C4-2B (cell line): ENCODE results near the gene KRT23.

Experiments
- H3K27ac ChIP-seq: fragments of 450-650 bp; 2 replicates; pipeline ENCODE4 v1.5.1; 2017
- CTCF ChIP-seq: fragments of 450-650 bp; conservative IDR thresholded peaks from 2 replicates; pipeline ENCODE4 v1.5.1; 2017; ENCODE audit warnings: mild to moderate bottlenecking
- ZFX ChIP-seq: fragments of 450-650 bp; IDR thresholded peaks from 2 replicates; pipeline ENCODE4 v1.6.1; 2017

The KRT23 gene

GRCh38 chr17:40949418-40949817 lies 12.0 kb upstream of the KRT23 start:
- H3K27ac ChIP-seq, result no peak overlapping the region
- TF ChIP-seq ZFX (no peak), CTCF (no peak)

- TF ChIP-seq CTCF (no peak), ZFX (no peak)
- H3K27ac ChIP-seq, result no peak overlapping the region
Observed at GRCh38 chr17:40947929-40948328, 10.5 kb upstream of the KRT23 start.

- no peak for TF ChIP-seq CTCF
- TF ChIP-seq ZFX, result no peak
Observed at GRCh38 chr17:40945414-40945813, 8.0 kb upstream of the KRT23 start.

GRCh38 chr17:40944531-40944930 lies 7.1 kb upstream of the KRT23 start:
- no peak for TF ChIP-seq CTCF
- no peak for TF ChIP-seq ZFX
- no peak overlapping the region for H3K27ac ChIP-seq

More at GRCh38 chr17:40945414-40945813, 8.0 kb upstream of the KRT23 start:
- H3K27ac ChIP-seq, result no peak overlapping the region

- TF ChIP-seq CTCF, result no peak
- no peak for TF ChIP-seq ZFX
- no peak overlapping the region for H3K27ac ChIP-seq
Observed at GRCh38 chr17:40942553-40942952, 5.1 kb upstream of the KRT23 start.

- TF ChIP-seq CTCF (no peak), ZFX (no peak)
- H3K27ac ChIP-seq, result no peak overlapping the region
Observed at GRCh38 chr17:40940266-40940665, 2.8 kb upstream of the KRT23 start.

GRCh38 chr17:40938981-40939380 lies 1.5 kb upstream of the KRT23 start:
- TF ChIP-seq CTCF, result no peak
- no peak for TF ChIP-seq ZFX

More at GRCh38 chr17:40938981-40939380, 1.5 kb upstream of the KRT23 start:
- H3K27ac ChIP-seq, result no peak overlapping the region
